Gastroesophageal sphincter (tissue), 4 donors: ENCODE measurements around the gene ERCC6L. TPM values are rescaled to one million over a fixed set of nuclear protein-coding genes. Genes with fewer than 3 reads are reported as not detected.

Experiments used
- ATAC-seq: fragments of 150-250 bp; one replicate; pipeline ENCODE4 v1.9.1; 2016; ENCODE audit warnings: mild to moderate bottlenecking, moderate library complexity
- H3K27ac ChIP-seq, 4 donors: fragments of 200-600 bp; sonication (generic) in 3 of 4; 1 replicate in 3 of 4; 2 replicates in 1 of 4; pipeline ENCODE4 v1.5.1; 2016 to 2019
- H3K27me3 ChIP-seq: fragments of 200-600 bp; sonication (generic); one replicate; pipeline ENCODE4 v1.5.1; 2019
- H3K36me3 ChIP-seq, 2 donors: fragments of 200-600 bp; sonication (generic); one replicate each; pipeline ENCODE4 v1.5.1; 2019; ENCODE audit warnings: control low read depth in 1 of 2
- H3K4me1 ChIP-seq, 3 donors: fragments of 200-600 bp; sonication (generic); 1 replicate in 2 of 3; 2 replicates in 1 of 3; pipeline ENCODE4 v1.5.1; 2016 to 2019; ENCODE audit warnings: control low read depth in 2 of 3
- H3K4me3 ChIP-seq, 2 donors: fragments of 200-600 bp; sonication (generic); one replicate each; pipeline ENCODE4 v1.5.1; 2019; ENCODE audit warnings: mild to moderate bottlenecking in 1 of 2, moderate library complexity in 1 of 2
- H3K9me3 ChIP-seq, 3 donors: fragments of 200-600 bp; sonication (generic); one replicate each; pipeline ENCODE4 v1.5.1; 2017 to 2019; ENCODE audit warnings: control low read depth in 2 of 3
- CTCF ChIP-seq, 4 experiments: fragments of 200-600 bp in 2 of 4; fragments of 450-650 bp in 2 of 4; sonication (generic) in 1 of 4; IDR thresholded peaks; one replicate each; pipeline ENCODE4 v1.5.1; 2017 to 2019; ENCODE audit warnings: antibody characterized with exemption in 4 of 4, mild to moderate bottlenecking in 2 of 4, moderate library complexity in 2 of 4
- EP300 ChIP-seq: sonication (generic); formaldehyde crosslinking; IDR thresholded peaks from one replicate; pipeline ENCODE4 v1.6.1; 2017; ENCODE audit warnings: antibody characterized with exemption, mild to moderate bottlenecking
- POLR2A ChIP-seq, 2 donors: fragments of 450-650 bp; IDR thresholded peaks; one replicate each; pipeline ENCODE4 v1.6.1; 2017; ENCODE audit warnings: antibody characterized with exemption in 2 of 2, mild to moderate bottlenecking in 2 of 2, moderate library complexity in 1 of 2
- POLR2AphosphoS5 ChIP-seq: sonication (generic); formaldehyde crosslinking; IDR thresholded peaks from one replicate; pipeline ENCODE4 v1.6.1; 2017; ENCODE audit warnings: antibody characterized with exemption
- WGBS, 2 donors: methylation state at CpG; one replicate each; pipeline ENCODE4 v1.1.5; 2018; ENCODE audit warnings: low coverage in 1 of 2; 5-methylcytosine and 5-hydroxymethylcytosine counted together
- total RNA-seq, 4 donors: library from RNA; depleted of rRNA; stranded (reverse); fragments of >200 nt; gene quantifications; one replicate each; pipeline ENCODE4 v1.1.0, GENCODE V29; 2016

Gene ERCC6L
- under 1 TPM in 1 of 4 donors, not detected in 3; 0.37 TPM for total RNA-seq

- Histone ChIP-seq H3K4me1 (no peaks in the 10 kb centered on the region), H3K27me3 (no peaks in the 10 kb centered on the region), H3K36me3 (no peaks in the 10 kb centered on the region), H3K27ac (peak within 1 kb of the TSS in 3 of 4 donors; percentile 51 to 64 (median 62)), H3K4me3 (peak within 1 kb of the TSS; percentile 34 to 36), H3K9me3 (no peaks in the 10 kb centered on the region)
- TF ChIP-seq POLR2A (IDR thresholded peaks at IDR 0.05) (no peak), POLR2AphosphoS5 (peak; percentile 26), EP300 (no peak)
- peak; percentile 97 for ATAC-seq
- 0% methylated on average over 2 of the region's 59 CpGs; no CpG with 5 or more reads in 1 of the 2 donors for WGBS, 2 donors
Measured at GRCh38 chrX:72238721-72239475, at the start of gene ERCC6L. Gene ERCC6L (minus strand): TSS chrX:72239027. CDS start chrX:72238911, 116 bp downstream.

- Histone ChIP-seq H3K4me1 (no peaks in the 10 kb centered on the region), H3K4me3 (no peak overlapping the region), H3K27ac (no peak overlapping the region), H3K36me3 (no peaks in the 10 kb centered on the region), H3K9me3 (no peaks in the 10 kb centered on the region), H3K27me3 (no peaks in the 10 kb centered on the region)
- TF ChIP-seq CTCF (IDR thresholded peaks at IDR 0.05): no peak
- TF ChIP-seq POLR2AphosphoS5: no peak
- no peak for ATAC-seq
- WGBS, 2 donors: 100% methylated on average over 1 of the region's 1 CpG; no CpG with 5 or more reads in 1 of the 2 donors
Measured at GRCh38 chrX:72282302-72282701, 43.5 kb upstream of the ERCC6L start.

- peaks cover 0 to 1% of the 10 kb centered on the region in 2 donors for H3K36me3 ChIP-seq
- no peak for ATAC-seq
- TF ChIP-seq POLR2A (IDR thresholded peaks at IDR 0.05) (no peak), EP300 (no peak), POLR2AphosphoS5 (no peak), CTCF (IDR thresholded peaks at IDR 0.05) (no peak)
- WGBS, 2 donors: 59 to 61% methylated on average over 4 to 5 of the region's 5 CpGs
- peaks cover 0 to 10% (median 0%) of the 10 kb centered on the region in 3 donors for H3K4me1 ChIP-seq
- H3K27ac ChIP-seq: no peak overlapping the region
- no peak overlapping the region for H3K4me3 ChIP-seq
- H3K9me3 ChIP-seq: no peaks in the 10 kb centered on the region
- no peaks in the 10 kb centered on the region for H3K27me3 ChIP-seq
Measured at GRCh38 chrX:72280321-72280845, 41.6 kb upstream of the ERCC6L start.

GRCh38 chrX:72276478-72276953 is 37.7 kb upstream of the ERCC6L start:
- TF ChIP-seq POLR2AphosphoS5 (no peak), EP300 (no peak)
- Histone ChIP-seq H3K27me3 (no peaks in the 10 kb centered on the region), H3K4me3 (peak overlapping the region; percentile 65 to 90), H3K36me3 (peaks cover 0 to 40% of the 10 kb centered on the region in 2 donors), H3K4me1 (peaks cover 0 to 26% (median 8%) of the 10 kb centered on the region in 3 donors), H3K27ac (peak overlapping the region; percentile 83 to 89 (median 86)), H3K9me3 (no peaks in the 10 kb centered on the region)
- peak; percentile 42 for ATAC-seq
- WGBS, 2 donors: 4% methylated on average over 8 of the region's 18 CpGs; no CpG with 5 or more reads in 1 of the 2 donors

GRCh38 chrX:72274526-72274925 is 35.7 kb upstream of the ERCC6L start:
- WGBS, 2 donors: 75% methylated on average over 5 of the region's 5 CpGs; no CpG with 5 or more reads in 1 of the 2 donors
- ATAC-seq: no peak
- H3K27me3 ChIP-seq: no peaks in the 10 kb centered on the region
- peaks cover 0 to 26% (median 8%) of the 10 kb centered on the region in 3 donors for H3K4me1 ChIP-seq
- H3K4me3 ChIP-seq: no peak overlapping the region
- TF ChIP-seq EP300: no peak
- H3K36me3 ChIP-seq: peaks cover 0 to 58% of the 10 kb centered on the region in 2 donors
- no peaks in the 10 kb centered on the region for H3K9me3 ChIP-seq
- H3K27ac ChIP-seq: no peak overlapping the region

- WGBS, 2 donors: 72 to 96% methylated on average over 2 to 3 of the region's 6 CpGs
- Histone ChIP-seq H3K4me3 (no peak overlapping the region), H3K4me1 (peaks cover 0 to 26% (median 8%) of the 10 kb centered on the region in 3 donors), H3K27me3 (no peaks in the 10 kb centered on the region), H3K27ac (no peak overlapping the region), H3K9me3 (no peaks in the 10 kb centered on the region), H3K36me3 (peaks cover 0 to 66% of the 10 kb centered on the region in 2 donors)
- no peak for TF ChIP-seq CTCF (IDR thresholded peaks at IDR 0.05)
- no peak for TF ChIP-seq POLR2A (IDR thresholded peaks at IDR 0.05)
- no peak for TF ChIP-seq POLR2AphosphoS5
- TF ChIP-seq EP300: no peak
- no peak for ATAC-seq
Measured at GRCh38 chrX:72273718-72274117, 34.9 kb upstream of the ERCC6L start.
